Endothelial cell of umbilical vein (primary cell): ENCODE measurements around the gene ARHGAP29. TPM values are rescaled to one million over a fixed set of nuclear protein-coding genes. Genes with fewer than 3 reads are reported as not detected.

Experiments
- BruUV-seq: library from RNA; stranded (reverse); fragments of 400-500 nt; replicated peaks from 2 replicates; lab custom pipeline; 2021; lab: Mats Ljungman, UMichigan
- CTCF ChIA-PET: fragments of 300-600, 350-600 bp; sonication (Branson Sonifier 250); formaldehyde crosslinking; loops from one replicate; lab custom pipeline; 2021; ENCODE audit warnings: antibody characterized with exemption, inconsistent platforms; lab: Charles Lee
- POLR2A ChIA-PET: fragments of 300-600, 350-600 bp; sonication (Branson Sonifier 250); formaldehyde crosslinking; loops from one replicate; lab custom pipeline; 2021; ENCODE audit warnings: antibody characterized with exemption, inconsistent platforms; lab: Charles Lee
- DNase-seq: peaks from one replicate; pipeline ENCODE4 v3.0.0-alpha.2; 2011; ENCODE audit warnings: low read depth, low spot score
- FAIRE-seq: peaks from 2 replicates; lab custom pipeline; 2011; peaks lifted over from hg19 to GRCh38; lab: Jason Lieb, UNC
- H2AFZ ChIP-seq: 2 replicates; pipeline ENCODE4 v1.6.0; 2012; ENCODE audit warnings: low read depth, low read length, control low read depth, inconsistent platforms
- H3K27ac ChIP-seq: 2 replicates; pipeline ENCODE4 v1.5.1; 2011; ENCODE audit warnings: low read depth, mild to moderate bottlenecking, control low read depth, low read length, moderate library complexity; ENCODE audit not compliant: insufficient read depth
- H3K27me3 ChIP-seq, 2 experiments: 2 replicates each; pipeline versions ENCODE4 v1.6.0 to v1.6.1; 2011; ENCODE audit warnings: low read length in 2 of 2, mixed read lengths in 1 of 2; ENCODE audit not compliant: control insufficient read depth in 2 of 2, insufficient read depth in 2 of 2
- H3K36me3 ChIP-seq, 2 experiments: 2 replicates in 1 of 2; 3 replicates in 1 of 2; pipeline ENCODE4 v1.5.1; 2011; ENCODE audit warnings: low read length in 2 of 2, mild to moderate bottlenecking in 1 of 2, moderate library complexity in 1 of 2; ENCODE audit not compliant: control insufficient read depth in 2 of 2, insufficient read depth in 2 of 2; ENCODE audit errors: extremely low read depth in 1 of 2
- H3K4me1 ChIP-seq: 3 replicates; pipeline ENCODE4 v1.5.1; 2011; ENCODE audit warnings: mild to moderate bottlenecking, low read length; ENCODE audit not compliant: control insufficient read depth, insufficient read depth; ENCODE audit errors: extremely low read depth
- H3K4me2 ChIP-seq: 2 replicates; pipeline ENCODE4 v1.6.1; 2011; ENCODE audit warnings: low read length, control low read depth, mixed read lengths; ENCODE audit not compliant: insufficient read depth
- H3K4me3 ChIP-seq, 3 experiments: fragments of 200-600 bp in 1 of 3; sonication (generic), shearing (Covaris generic) in 1 of 3; replicated peaks in 1 of 3; 2 replicates each; pipeline ENCODE4 v1.5.1; 2011 to 2016; ENCODE audit warnings: control low read depth in 3 of 3, low read length in 3 of 3, mild to moderate bottlenecking in 2 of 3, inconsistent platforms in 1 of 3, low read depth in 1 of 3, moderate library complexity in 1 of 3; ENCODE audit not compliant: insufficient read depth in 1 of 3
- H3K79me2 ChIP-seq: 2 replicates; pipeline ENCODE4 v1.6.0; 2012; ENCODE audit warnings: low read length, inconsistent platforms; ENCODE audit not compliant: control insufficient read depth, insufficient read depth
- H3K9ac ChIP-seq: replicated peaks from 2 replicates; pipeline ENCODE3; 2011; ENCODE audit warnings: low read length, control low read depth; ENCODE audit not compliant: insufficient read depth; ENCODE audit errors: extremely low read depth
- H3K9me1 ChIP-seq: replicated peaks from 3 replicates; pipeline ENCODE4 v1.6.0; 2011; ENCODE audit warnings: mild to moderate bottlenecking, low read length; ENCODE audit not compliant: control insufficient read depth, insufficient read depth; ENCODE audit errors: extremely low read depth
- H3K9me3 ChIP-seq: replicated peaks from 2 replicates; pipeline ENCODE4 v1.5.1; 2012; ENCODE audit warnings: low read length, inconsistent platforms; ENCODE audit not compliant: control insufficient read depth, insufficient read depth
- H4K20me1 ChIP-seq: replicated peaks from 2 replicates; pipeline ENCODE3; 2011; ENCODE audit warnings: mild to moderate bottlenecking, low read length; ENCODE audit not compliant: control insufficient read depth, insufficient read depth; ENCODE audit errors: extremely low read depth
- GATA2 ChIP-seq: IDR thresholded peaks from 2 replicates; pipeline ENCODE4 v1.7.0; 2011; ENCODE audit warnings: low read depth, mild to moderate bottlenecking, moderate library complexity, mixed read lengths, low read length; ENCODE audit not compliant: insufficient read length, insufficient read depth
- POLR2A ChIP-seq: IDR thresholded peaks from 2 replicates; pipeline ENCODE4 v1.6.1; 2012; ENCODE audit warnings: low read depth, mild to moderate bottlenecking, control low read depth, low read length
- POLR2AphosphoS5 ChIP-seq: IDR thresholded peaks from 2 replicates; pipeline ENCODE4 v1.6.1; 2012; ENCODE audit warnings: low read depth, mild to moderate bottlenecking, control low read depth, low read length, moderate library complexity; ENCODE audit not compliant: insufficient read depth
- dilution Hi-C: fragments of 300-500 bp; cut with MboI; formaldehyde crosslinking; loops from one replicate; pipeline ENCODE4 v1.15.0; 2019; ENCODE audit warnings: low sequenced_read_pairs; ENCODE audit not compliant: extremely low pct_ligation_motif_present
- intact Hi-C: fragments of 100-400 bp; cut with micrococcal nuclease; formaldehyde crosslinking; loops from one replicate; pipeline ENCODE4 v1.10.0; 2022
- polyA plus RNA-seq, 4 experiments: library from polyadenylated mRNA; depleted of rRNA in 3 of 4; stranded (reverse) in 3 of 4; unstranded in 1 of 4; fragments of >200 nt; gene quantifications; 2 replicates each; pipeline versions ENCODE4 v1.2.1 to v1.2.3, GENCODE V29; 2011 to 2012; ENCODE audit warnings: missing spikeins in 1 of 4
- total RNA-seq: library from RNA; stranded (reverse); gene quantifications from 2 replicates; pipeline ENCODE4 v1.2.3, GENCODE V29; 2021
- TF ChIP-seq, protein P1 (sequence below): IDR thresholded peaks from 2 replicates; pipeline ENCODE4 v1.6.1; 2011; ENCODE audit not compliant: insufficient read depth, insufficient read length
- TF ChIP-seq, protein P2 (sequence below), 2 donors: IDR thresholded peaks; 1 replicate in 1 of 2; 2 replicates in 1 of 2; pipeline ENCODE4 v1.5.1; 2011; ENCODE audit warnings: low read length in 2 of 2, mild to moderate bottlenecking in 2 of 2, moderate library complexity in 2 of 2, control low read depth in 1 of 2, inconsistent platforms in 1 of 2, low read depth in 1 of 2; ENCODE audit not compliant: insufficient read depth in 1 of 2; ENCODE audit errors: extremely low read depth in 1 of 2

Gene ARHGAP29
- total and polyA plus RNA-seq, 2 donors (not counting 3 experiments of a cell fraction or from before 2014, with no cell fraction given) = 56.3 to 199 TPM

DNA sequence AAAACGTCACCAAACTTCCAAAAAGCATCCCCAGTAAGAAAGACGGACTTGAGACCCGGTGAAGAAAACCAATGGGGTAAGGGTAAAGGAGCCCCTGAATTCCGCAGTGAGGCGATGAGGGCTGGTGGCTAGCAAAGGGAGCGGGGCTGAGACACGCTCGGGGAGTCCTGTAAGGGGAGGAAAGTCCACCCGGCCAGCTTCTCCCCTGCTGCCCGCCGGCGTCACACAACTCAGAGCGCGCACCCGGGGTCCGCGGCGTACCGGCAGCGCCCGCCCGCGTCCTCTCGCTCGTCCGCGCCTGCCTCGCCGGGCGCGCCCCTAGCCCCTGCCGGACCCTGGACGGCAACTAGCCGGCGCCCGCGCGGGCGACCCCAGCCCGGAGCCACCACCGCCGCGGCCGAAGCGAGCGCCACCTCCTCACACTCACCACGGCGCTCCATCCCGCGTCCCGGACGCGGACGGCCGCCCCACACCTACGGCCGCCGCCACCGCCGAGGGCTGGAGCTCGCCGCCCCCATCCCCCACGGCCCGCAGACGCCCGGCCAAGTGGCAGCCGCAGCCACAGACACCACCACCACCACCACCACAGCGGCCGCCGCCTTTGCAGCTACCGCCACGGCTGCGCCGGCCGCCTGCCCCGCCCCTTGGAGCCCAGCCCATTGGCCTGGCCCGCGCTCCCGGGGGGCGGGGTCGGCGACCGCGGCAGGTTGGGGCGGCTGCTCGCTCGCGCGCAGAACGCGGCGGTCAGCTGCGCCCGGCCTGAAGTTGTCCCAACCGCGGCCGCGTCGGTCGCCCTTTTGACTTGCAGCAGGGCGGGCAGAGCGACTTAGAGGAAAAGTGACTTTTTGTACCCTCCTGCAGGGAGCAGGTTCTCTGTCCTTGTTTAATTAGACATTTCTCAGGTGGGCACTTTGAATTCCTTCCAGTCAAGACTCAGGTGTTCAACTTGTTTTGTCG lies 10.0 kb upstream of the ARHGAP29 start:
- Histone ChIP-seq H3K79me2 (peaks cover 53% of the 10 kb centered on the region), H3K9ac (peak overlapping the region; percentile 97), H3K27ac (peak overlapping the region; percentile 90), H3K4me3 (peak overlapping the region; percentile 58 to 98 (median 75)), H3K27me3 (no peaks in the 10 kb centered on the region), H2AFZ (no peak overlapping the region), H3K9me1 (no peaks in the 10 kb centered on the region), H3K9me3 (no peaks in the 10 kb centered on the region), H4K20me1 (no peaks in the 10 kb centered on the region), H3K4me1 (peaks cover 23% of the 10 kb centered on the region), H3K4me2 (peak overlapping the region; percentile 100), H3K36me3 (no peaks in the 10 kb centered on the region)
- ChIA-PET POLR2A (interaction anchor here (0.7 to 4.0 kb wide), 13 partner anchors 10 to 209 kb away, joined by 3 to 28 read pairs (median 3); partner anchors contain the start of gene ARHGAP29), CTCF (interaction anchor here (0.8 to 4.8 kb wide), 14 partner anchors 10 to 208 kb away, joined by 3 to 22 read pairs (median 10); partner anchors contain the start of gene ARHGAP29)
- no TSS peak for BruUV-seq
- peak; percentile 80 for DNase-seq
- dilution Hi-C loops = no loop called here
- FAIRE-seq = peak; percentile 66
- TF ChIP-seq POLR2AphosphoS5 (peak; percentile 99), GATA2 (no peak), POLR2A (peak; percentile 95)
- TF ChIP-seq, protein P1, sequence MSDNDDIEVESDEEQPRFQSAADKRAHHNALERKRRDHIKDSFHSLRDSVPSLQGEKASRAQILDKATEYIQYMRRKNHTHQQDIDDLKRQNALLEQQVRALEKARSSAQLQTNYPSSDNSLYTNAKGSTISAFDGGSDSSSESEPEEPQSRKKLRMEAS = no peak
- TF ChIP-seq, protein P2, sequence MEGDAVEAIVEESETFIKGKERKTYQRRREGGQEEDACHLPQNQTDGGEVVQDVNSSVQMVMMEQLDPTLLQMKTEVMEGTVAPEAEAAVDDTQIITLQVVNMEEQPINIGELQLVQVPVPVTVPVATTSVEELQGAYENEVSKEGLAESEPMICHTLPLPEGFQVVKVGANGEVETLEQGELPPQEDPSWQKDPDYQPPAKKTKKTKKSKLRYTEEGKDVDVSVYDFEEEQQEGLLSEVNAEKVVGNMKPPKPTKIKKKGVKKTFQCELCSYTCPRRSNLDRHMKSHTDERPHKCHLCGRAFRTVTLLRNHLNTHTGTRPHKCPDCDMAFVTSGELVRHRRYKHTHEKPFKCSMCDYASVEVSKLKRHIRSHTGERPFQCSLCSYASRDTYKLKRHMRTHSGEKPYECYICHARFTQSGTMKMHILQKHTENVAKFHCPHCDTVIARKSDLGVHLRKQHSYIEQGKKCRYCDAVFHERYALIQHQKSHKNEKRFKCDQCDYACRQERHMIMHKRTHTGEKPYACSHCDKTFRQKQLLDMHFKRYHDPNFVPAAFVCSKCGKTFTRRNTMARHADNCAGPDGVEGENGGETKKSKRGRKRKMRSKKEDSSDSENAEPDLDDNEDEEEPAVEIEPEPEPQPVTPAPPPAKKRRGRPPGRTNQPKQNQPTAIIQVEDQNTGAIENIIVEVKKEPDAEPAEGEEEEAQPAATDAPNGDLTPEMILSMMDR (IDR thresholded peaks at IDR 0.05; ENCODE audit: extremely low read depth in 1 of 2, insufficient read depth in 1 of 2, low read depth in 1 of 2, low read length in 2 of 2) = no peak
- intact Hi-C loops = loop anchor here (1.0 kb wide), 2 partner anchors 18 to 49 kb away; no protein-coding TSS in a partner anchor
